Astrocyte of the spinal cord (primary cell): Measurements from ENCODE around the gene CES4A.
A peak's percentile ranks its signal among the peaks of the same experiment; 100 is the strongest.

Experiments
- DNase-seq: peaks from one replicate; pipeline ENCODE4 v3.0.0; 2011; ENCODE audit warnings: low read depth, low spot score
- H3K4me3 ChIP-seq: 2 replicates; pipeline ENCODE4 v1.5.1; 2011; ENCODE audit warnings: low read depth, mild to moderate bottlenecking, low read length, moderate library complexity
- CTCF ChIP-seq: IDR thresholded peaks from 2 replicates; pipeline ENCODE4 v1.5.1; 2012; ENCODE audit warnings: low read depth, mild to moderate bottlenecking, low read length, inconsistent platforms
- in situ Hi-C: cut with HindIII; loops from 2 replicates; pipeline ENCODE4 v1.10.0; 2017; ENCODE audit warnings: low sequenced_read_pairs

Gene CES4A

GRCh38 chr16:67027046-67027445, 38.7 kb downstream of the CES4A start:
- in situ Hi-C loops: no loop called here
- DNase-seq: no peak
- no peak for TF ChIP-seq CTCF
- H3K4me3 ChIP-seq: no peak overlapping the region

- TF ChIP-seq CTCF: no peak
- in situ Hi-C loops: no loop called here
- peak overlapping the region; percentile 56 for H3K4me3 ChIP-seq
- no peak for DNase-seq
Measured at GRCh38 chr16:67028167-67028695, 39.8 kb downstream of the CES4A start.

- DNase-seq: peak; percentile 91
- in situ Hi-C loops: no loop called here
- H3K4me3 ChIP-seq: peak within 1 kb of the TSS; percentile 76
- TF ChIP-seq CTCF: no peak
Measured at GRCh38 chr16:67028696-67029253, 40.4 kb downstream of the CES4A start, which contains the start of gene CBFB. Gene CBFB, plus strand, starts transcription at chr16:67029149. Its CDS starts 259 bp downstream, at chr16:67029408.

GRCh38 chr16:67029254-67030096, 41.1 kb downstream of the CES4A start:
- peak overlapping the region; percentile 76 for H3K4me3 ChIP-seq
- no peak for TF ChIP-seq CTCF
- in situ Hi-C loops: no loop called here
- DNase-seq: peak; percentile 54

- no peak for TF ChIP-seq CTCF
- in situ Hi-C loops: no loop called here
- DNase-seq: no peak
- peak overlapping the region; percentile 76 for H3K4me3 ChIP-seq
Measured at GRCh38 chr16:67030221-67030962, 42.0 kb downstream of the CES4A start.

GRCh38 chr16:67034487-67034886, 46.1 kb downstream of the CES4A start:
- peak; percentile 29 for DNase-seq
- in situ Hi-C loops: no loop called here
- TF ChIP-seq CTCF: no peak
- H3K4me3 ChIP-seq: no peak overlapping the region
